GM12878 (cell line): ENCODE results near the gene FN1. TPM values are rescaled to one million over a fixed set of nuclear protein-coding genes. Genes with fewer than 3 reads are reported as not detected.

Experiments
- ATAC-seq: fragments of 200-7000 bp; cut with Tn5 transposase; 3 replicates; pipeline ENCODE4 v1.9.1; 2020; ENCODE audit warnings: mild to moderate bottlenecking, moderate library complexity
- BruUV-seq: library from RNA; stranded (reverse); fragments of 400-500 nt; replicated peaks from 2 replicates; lab custom pipeline; 2021; lab: Mats Ljungman, UMichigan
- CTCF ChIA-PET: fragments of 300-600 bp; sonication (Branson Sonifier 250); formaldehyde crosslinking; extraction: SDS; loops from one replicate; lab custom pipeline; 2021; ENCODE audit warnings: inconsistent platforms; lab: Yijun Ruan, JAX
- POLR2A ChIA-PET: fragments of 350-600 bp; formaldehyde crosslinking; extraction: SDS; loops from one replicate; lab custom pipeline; 2021; ENCODE audit warnings: inconsistent platforms; lab: Charles Lee
- RAD21 ChIA-PET: fragments of 300-600 bp; sonication (Branson Sonifier 250); formaldehyde crosslinking; loops from one replicate; lab custom pipeline; 2023; ENCODE audit warnings: antibody characterized with exemption; ENCODE audit not compliant: unreplicated experiment; lab: Charles Lee
- SMC1A ChIA-PET: fragments of 300-600 bp; sonication (Branson Sonifier 250); formaldehyde crosslinking; loops from one replicate; lab custom pipeline; 2023; ENCODE audit not compliant: unreplicated experiment, uncharacterized antibody; lab: Charles Lee
- DNase-seq: peaks from one replicate; pipeline ENCODE4 v3.0.0-alpha.2; 2011; ENCODE audit warnings: low read depth, low spot score
- FAIRE-seq: peaks from 3 replicates; lab custom pipeline; 2011; peaks lifted over from hg19 to GRCh38; lab: Jason Lieb, UNC
- H2AFZ ChIP-seq: 2 replicates; pipeline ENCODE4 v1.6.0; 2011; ENCODE audit warnings: low read depth, low read length, control low read depth; ENCODE audit not compliant: control insufficient read depth
- H3K27ac ChIP-seq: 2 replicates; pipeline ENCODE4 v1.5.1; 2011; ENCODE audit warnings: control low read depth; ENCODE audit not compliant: control insufficient read depth, insufficient read depth
- H3K27me3 ChIP-seq, 2 experiments: replicated peaks in 1 of 2; 2 replicates each; pipeline versions ENCODE4 v1.6.0 to v1.6.1; 2011; ENCODE audit warnings: low read length in 1 of 2; ENCODE audit not compliant: control insufficient read depth in 2 of 2, insufficient read depth in 2 of 2
- H3K36me3 ChIP-seq, 2 experiments: 2 replicates each; pipeline ENCODE4 v1.5.1; 2011; ENCODE audit warnings: low read length in 1 of 2; ENCODE audit not compliant: control insufficient read depth in 2 of 2, insufficient read depth in 2 of 2
- H3K4me1 ChIP-seq: 2 replicates; pipeline ENCODE4 v1.6.1; 2011; ENCODE audit warnings: mild to moderate bottlenecking, low read length, moderate library complexity, mixed read lengths; ENCODE audit not compliant: control insufficient read depth, insufficient read depth
- H3K4me2 ChIP-seq: 2 replicates; pipeline ENCODE4 v1.6.0; 2011; ENCODE audit warnings: control low read depth; ENCODE audit not compliant: control insufficient read depth, insufficient read depth
- H3K4me3 ChIP-seq: fragments of 200-600 bp; sonication (generic); 2 replicates; pipeline ENCODE4 v1.5.1; 2016
- H3K79me2 ChIP-seq: 2 replicates; pipeline ENCODE4 v1.6.0; 2011; ENCODE audit warnings: low read length; ENCODE audit not compliant: control insufficient read depth, insufficient read depth
- H3K9ac ChIP-seq: 2 replicates; pipeline ENCODE4 v1.8.0; 2011; ENCODE audit warnings: low read length, control low read depth, mixed read lengths; ENCODE audit not compliant: control insufficient read depth, insufficient read depth
- H3K9me3 ChIP-seq: replicated peaks from 3 replicates; pipeline ENCODE4 v1.5.1; 2011; ENCODE audit warnings: mild to moderate bottlenecking, low read length; ENCODE audit not compliant: control insufficient read depth, insufficient read depth
- H4K20me1 ChIP-seq: 2 replicates; pipeline ENCODE4 v1.6.0; 2011; ENCODE audit not compliant: control insufficient read depth, insufficient read depth
- EED ChIP-seq: sonication (generic); IDR thresholded peaks from 2 replicates; pipeline ENCODE4 v1.6.1; 2016; ENCODE audit warnings: antibody characterized with exemption, low read depth
- ESRRA ChIP-seq: IDR thresholded peaks from 2 replicates; pipeline ENCODE4 v1.6.1; 2012; ENCODE audit warnings: mild to moderate bottlenecking, low read length, improper control_type of control experiment
- FOXM1 ChIP-seq: IDR thresholded peaks from 2 replicates; pipeline ENCODE4 v1.6.1; 2012; ENCODE audit warnings: low read depth, mild to moderate bottlenecking, inconsistent platforms, low read length, moderate library complexity
- IKZF1 ChIP-seq: fragments of 450-650 bp; conservative IDR thresholded peaks from 2 replicates; pipeline ENCODE4 v1.6.1; 2017; ENCODE audit warnings: antibody characterized with exemption, mild to moderate bottlenecking
- NFYB ChIP-seq: IDR thresholded peaks from 2 replicates; pipeline ENCODE4 v1.6.1; 2011; ENCODE audit warnings: low read depth, mild to moderate bottlenecking, low read length, improper control_type of control experiment, moderate library complexity; ENCODE audit not compliant: insufficient read depth
- TCF7 ChIP-seq: IDR thresholded peaks from 2 replicates; pipeline ENCODE4 v1.6.1; 2014; ENCODE audit warnings: antibody characterized with exemption, borderline replicate concordance
- ZNF217 ChIP-seq: fragments of 450-650 bp; IDR thresholded peaks from 2 replicates; pipeline ENCODE4 v1.6.1; 2017; ENCODE audit warnings: antibody characterized with exemption, mild to moderate bottlenecking
- ZNF274 ChIP-seq: IDR thresholded peaks from one replicate; pipeline ENCODE4 v1.8.0; 2011; ENCODE audit not compliant: insufficient read length, insufficient read depth
- ZZZ3 ChIP-seq: IDR thresholded peaks from 2 replicates; pipeline ENCODE4 v1.6.1; 2011; ENCODE audit warnings: low read depth; ENCODE audit not compliant: control insufficient read depth, insufficient read length
- WGBS: methylation state at CpG from one replicate; pipeline ENCODE4 v1.1.6; 2016; ENCODE audit warnings: low lambda C conversion rate; ENCODE audit not compliant: insufficient replicate concordance, insufficient coverage; ENCODE audit errors: missing lambda C conversion rate; 5-methylcytosine and 5-hydroxymethylcytosine counted together
- in situ Hi-C: fragments of 300-500 bp; cut with MboI; formaldehyde crosslinking; loops from 9 replicates; pipeline ENCODE4 v1.14.3; 2018; ENCODE audit warnings: mixed read lengths
- intact Hi-C: fragments of 100-400 bp; cut with micrococcal nuclease; formaldehyde crosslinking; loops from one replicate; pipeline ENCODE4 v1.14.2; 2022; ENCODE audit not compliant: unreplicated experiment
- polyA plus RNA-seq, 11 experiments: library from polyadenylated mRNA; depleted of rRNA in 4 of 11; unstranded in 6 of 11; stranded (reverse) in 5 of 11; fragments of >200 nt; fragmentation: Nextera tagmentation in 4 of 11; fragmentation: Illumina TruSeq in 1 of 11; extraction: Ambion mirVana in 4 of 11; extraction: Trizol in 1 of 11; gene quantifications; 1 replicate in 1 of 11; 2 replicates in 10 of 11; pipeline versions ENCODE4 v1.2.1 to v1.2.3, GENCODE V29; 2011 to 2016; ENCODE audit warnings: inconsistent platforms in 2 of 11, missing spikeins in 2 of 11, low read depth in 1 of 11
- total RNA-seq, 4 experiments: library from RNA; depleted of rRNA in 3 of 4; stranded (reverse); fragments of >200 nt in 3 of 4; fragmentation: Illumina TruSeq in 1 of 4; extraction: Trizol in 1 of 4; gene quantifications; 2 replicates each; pipeline versions ENCODE4 v1.2.1 to v1.2.3, GENCODE V29; 2013 to 2021

FN1 gene
- total and polyA plus RNA-seq, 10 of the 15 experiments (the other 5 are each of a cell fraction or from before 2014, with no cell fraction given), result 0.60 to 9.4 (median 1.5) TPM

DNA sequence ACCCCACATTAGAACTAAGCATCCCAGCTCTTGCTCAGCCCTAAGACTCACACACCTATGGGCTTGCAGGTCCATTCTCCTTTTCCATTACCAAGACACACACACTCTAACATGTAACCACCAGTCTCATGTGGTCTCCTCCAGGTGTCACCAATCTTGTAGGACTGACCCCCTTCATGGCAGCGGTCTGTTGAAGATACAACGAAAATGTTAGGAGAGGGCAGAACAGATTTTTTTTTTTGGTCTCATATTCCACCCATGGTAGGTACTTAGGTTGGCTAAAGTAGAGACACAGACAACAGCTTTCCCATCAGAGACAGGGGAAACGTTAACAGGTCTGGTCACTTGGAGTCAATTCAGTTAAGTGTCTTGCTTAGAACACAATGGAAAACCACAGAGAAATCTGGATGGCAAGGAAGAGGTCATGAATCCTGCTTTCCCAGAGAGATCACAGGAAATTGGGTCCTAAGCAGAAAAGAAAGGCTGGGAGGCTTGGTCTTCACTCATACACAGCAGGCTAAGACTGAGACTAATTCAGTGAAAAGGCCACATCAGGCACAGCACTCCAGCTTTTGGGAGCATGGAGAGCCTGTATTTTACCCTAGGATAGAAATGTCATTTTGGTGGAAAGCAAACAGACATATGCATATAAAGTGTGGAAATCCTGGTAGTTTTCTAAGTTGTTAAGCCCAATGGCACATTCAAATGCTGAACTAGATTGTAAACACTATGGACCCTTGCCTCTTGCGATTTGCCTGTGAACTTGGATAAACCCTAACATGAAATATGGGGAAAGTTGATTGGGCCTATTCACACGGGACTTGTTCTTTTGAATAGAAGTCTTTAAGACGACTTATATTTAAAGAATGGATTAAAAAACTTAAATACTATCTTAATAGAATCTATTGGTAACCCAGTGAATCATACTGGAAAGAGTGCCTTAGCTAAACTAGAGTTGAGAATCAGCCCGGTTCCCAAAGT lies 3.8 kb downstream of the FN1 start:
- no TSS peak for BruUV-seq
- ChIA-PET CTCF (interaction anchor here (1.8 kb wide), 1 partner anchor 10 kb away, joined by 8 read pairs; no protein-coding TSS in a partner anchor), POLR2A (no interaction called here)
- Histone ChIP-seq H4K20me1 (no peaks in the 10 kb centered on the region), H2AFZ (no peak overlapping the region), H3K27me3 (peaks cover 0 to 15% of the 10 kb centered on the region in 2 experiments; a peak in 1 of 4 replicates), H3K4me2 (no peak overlapping the region), H3K27ac (no peak overlapping the region)
- TF ChIP-seq NFYB (no peak), EED (no peak), ESRRA (no peak), TCF7 (no peak)
- TF ChIP-seq, all 136 proteins: peak for 0
- Histone ChIP-seq H3K79me2 (no peaks in the 10 kb centered on the region), H3K36me3 (no peaks in the 10 kb centered on the region), H3K9ac (no peak overlapping the region), H3K4me1 (no peaks in the 10 kb centered on the region), H3K4me3 (no peak overlapping the region), H3K9me3 (no peaks in the 10 kb centered on the region)
- RAD21 ChIA-PET, result interaction anchor here (1.0 to 1.6 kb wide), 2 partner anchors 13 to 16 kb away, joined by 3 to 5 read pairs; no protein-coding TSS in a partner anchor
- DNase-seq, result no peak
- ATAC-seq, result no peak
- no peak for FAIRE-seq
- intact Hi-C loops, result no loop called here
- in situ Hi-C loops, result no loop called here
- 17% methylated on average over 7 of the region's 7 CpGs for WGBS
- SMC1A ChIA-PET, result interaction anchor here (0.7 to 1.7 kb wide), 3 partner anchors 14 to 22 kb away, joined by 3 to 8 read pairs (median 3); no protein-coding TSS in a partner anchor

DNA sequence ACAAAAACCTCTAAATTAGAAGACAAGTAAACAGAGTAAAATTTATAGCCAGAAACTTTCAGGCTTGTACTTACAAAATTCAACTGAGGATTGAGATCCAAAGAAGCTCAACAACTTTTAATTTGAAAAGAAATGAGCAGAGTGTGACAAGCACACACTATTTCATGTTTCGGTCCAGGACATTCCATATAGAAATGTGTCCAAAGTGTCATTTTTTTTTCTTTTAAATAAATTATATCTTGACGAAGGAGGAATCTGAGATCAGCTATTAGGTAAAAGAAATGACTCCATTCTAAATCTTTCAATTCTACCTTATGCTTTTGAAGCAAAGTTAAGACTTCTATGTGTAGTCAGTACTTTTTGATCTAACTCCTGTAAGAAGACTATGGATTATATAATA lies 4.6 kb downstream of the FN1 start:
- Histone ChIP-seq H3K36me3 (no peaks in the 10 kb centered on the region), H3K4me3 (no peak overlapping the region), H3K9me3 (no peaks in the 10 kb centered on the region), H3K9ac (no peak overlapping the region), H3K27me3 (peaks cover 0 to 15% of the 10 kb centered on the region in 2 experiments; a peak in 1 of 4 replicates), H2AFZ (no peak overlapping the region), H3K79me2 (no peaks in the 10 kb centered on the region), H3K27ac (no peak overlapping the region), H3K4me1 (no peaks in the 10 kb centered on the region), H4K20me1 (no peaks in the 10 kb centered on the region), H3K4me2 (no peak overlapping the region)
- ChIA-PET RAD21 (interaction anchor here (0.8 to 1.6 kb wide), 2 partner anchors 12 to 500 kb away, joined by 3 to 5 read pairs; no protein-coding TSS in a partner anchor), POLR2A (no interaction called here), CTCF (interaction anchor here (0.8 to 1.8 kb wide), 3 partner anchors 9 to 100 kb away, joined by 3 to 8 read pairs (median 4); no protein-coding TSS in a partner anchor), SMC1A (interaction anchor here (0.5 to 1.3 kb wide), 6 partner anchors 10 to 377 kb away, joined by 3 read pairs; no protein-coding TSS in a partner anchor)
- ATAC-seq (no peak), DNase-seq (no peak), FAIRE-seq (no peak)
- intact Hi-C loops (no loop called here), in situ Hi-C loops (no loop called here)
- no peak for TF ChIP-seq IKZF1
- no peak for TF ChIP-seq FOXM1
- no peak for TF ChIP-seq ZZZ3
- no peak for TF ChIP-seq ZNF217
- no peak for TF ChIP-seq ZNF274
- BruUV-seq, result no TSS peak
- WGBS, result 18% methylated on average over 2 of the region's 2 CpGs
